Endothelial cell of hepatic sinusoid (primary cell): ENCODE measurements around the gene PTPRG.
"Not testable (repeated sequence)": the region's sequence is repeated elsewhere in the genome, so short reads cannot be mapped to it uniquely, and the experiment has no call there.

ENCODE experiments used
- in situ Hi-C: cut with HindIII; loops from 2 replicates; pipeline ENCODE4 v1.10.0; 2017; ENCODE audit warnings: low sequenced_read_pairs

The PTPRG gene

GRCh38 chr3:61742006-61742405 is 180.6 kb downstream of the PTPRG start:
- in situ Hi-C loops = no loop called here

- in situ Hi-C loops = no loop called here
Measured at GRCh38 chr3:61743067-61743466, 181.7 kb downstream of the PTPRG start.

- in situ Hi-C loops = no loop called here
Measured at GRCh38 chr3:61743686-61744242, 182.4 kb downstream of the PTPRG start.

GRCh38 chr3:61748288-61748687 is 186.9 kb downstream of the PTPRG start:
- in situ Hi-C loops = loop anchor here (5.0 kb wide), 1 partner anchor 71 kb away; no protein-coding TSS in a partner anchor

- in situ Hi-C loops = no loop called here
Measured at GRCh38 chr3:61750766-61751165, 189.4 kb downstream of the PTPRG start.

GRCh38 chr3:61758839-61759238 is 197.5 kb downstream of the PTPRG start:
- in situ Hi-C loops = no loop called here

GRCh38 chr3:61760783-61761182 is 199.4 kb downstream of the PTPRG start:
- in situ Hi-C loops = not testable (repeated sequence)

- in situ Hi-C loops = no loop called here
Measured at GRCh38 chr3:61761694-61762430, 200.5 kb downstream of the PTPRG start.

GRCh38 chr3:61765157-61765876 is 203.9 kb downstream of the PTPRG start:
- in situ Hi-C loops = no loop called here

- in situ Hi-C loops = no loop called here
Measured at GRCh38 chr3:61768284-61769037, 207.1 kb downstream of the PTPRG start.

- in situ Hi-C loops = no loop called here
Measured at GRCh38 chr3:61769266-61769990, 208.1 kb downstream of the PTPRG start.

- in situ Hi-C loops = loop anchor here (5.0 kb wide), 1 partner anchor 40 kb away; no protein-coding TSS in a partner anchor
Measured at GRCh38 chr3:61771976-61772375, 210.6 kb downstream of the PTPRG start.

GRCh38 chr3:61772456-61772855 is 211.1 kb downstream of the PTPRG start:
- in situ Hi-C loops = loop anchor here (5.0 kb wide), 1 partner anchor 40 kb away; no protein-coding TSS in a partner anchor

- in situ Hi-C loops = loop anchor here (5.0 kb wide), 1 partner anchor 38 kb away; no protein-coding TSS in a partner anchor
Measured at GRCh38 chr3:61774279-61774890, 213.0 kb downstream of the PTPRG start.

- in situ Hi-C loops = no loop called here
Measured at GRCh38 chr3:61776390-61776789, 215.0 kb downstream of the PTPRG start.

GRCh38 chr3:61777483-61777882 is 216.1 kb downstream of the PTPRG start:
- in situ Hi-C loops = no loop called here

- in situ Hi-C loops = no loop called here
Measured at GRCh38 chr3:61778095-61778494, 216.7 kb downstream of the PTPRG start.

GRCh38 chr3:61780016-61780415 is 218.6 kb downstream of the PTPRG start:
- in situ Hi-C loops = no loop called here

- in situ Hi-C loops = no loop called here
Measured at GRCh38 chr3:61780455-61781228, 219.3 kb downstream of the PTPRG start.
